Muscle of leg (tissue), 11 donors: ENCODE data around the gene RAC2. TPM values are rescaled to one million over a fixed set of nuclear protein-coding genes. Genes with fewer than 3 reads are reported as not detected.

ENCODE experiments used
- DNase-seq: peaks from one replicate; pipeline ENCODE4 v3.0.0; 2013
- H3K27ac ChIP-seq: one replicate; pipeline ENCODE4 v1.5.1; 2013; ENCODE audit warnings: mild to moderate bottlenecking, low read length, control low read depth
- H3K27me3 ChIP-seq: one replicate; pipeline ENCODE4 v1.6.1; 2013; ENCODE audit warnings: low read length; ENCODE audit not compliant: control insufficient read depth, insufficient read depth
- H3K36me3 ChIP-seq: one replicate; pipeline ENCODE4 v1.6.1; 2013; ENCODE audit warnings: low read length; ENCODE audit not compliant: control insufficient read depth, insufficient read depth
- H3K4me1 ChIP-seq: one replicate; pipeline ENCODE4 v1.6.1; 2013; ENCODE audit warnings: low read length; ENCODE audit not compliant: control insufficient read depth, insufficient read depth
- H3K4me3 ChIP-seq: one replicate; pipeline ENCODE4 v1.5.1; 2013; ENCODE audit warnings: low read length, control low read depth
- H3K9me3 ChIP-seq: replicated peaks from 2 replicates; pipeline ENCODE4 v1.6.1; 2013; ENCODE audit warnings: low read depth, low read length; ENCODE audit not compliant: control insufficient read depth
- WGBS: methylation state at CpG from one replicate; pipeline ENCODE4 v1.1.5; 2013; ENCODE audit warnings: missing lambda C conversion rate; ENCODE audit not compliant: insufficient coverage; 5-methylcytosine and 5-hydroxymethylcytosine counted together
- polyA plus RNA-seq, 8 donors: library from polyadenylated mRNA; unstranded; fragments of 120-200 nt; gene quantifications; one replicate each; pipeline versions ENCODE4 v1.2.1 to v1.2.3, GENCODE V29; 2013; ENCODE audit warnings: inconsistent platforms in 1 of 8, low replicate concordance in 1 of 8; ENCODE audit not compliant: insufficient read length in 8 of 8, insufficient read depth in 1 of 8
- total RNA-seq: library from RNA; stranded (reverse); fragments of 120-200 nt; gene quantifications from one replicate; pipeline ENCODE4 v1.2.4, GENCODE V29; 2013

RAC2 gene
- total and polyA plus RNA-seq, 9 donors = 2.4 to 11.2 (median 7.0) TPM

GRCh38 chr22:37220543-37220981 lies 23.5 kb downstream of the RAC2 start:
- H3K27ac ChIP-seq = no peak overlapping the region
- H3K9me3 ChIP-seq = no peaks in the 10 kb centered on the region
- peaks cover 2% of the 10 kb centered on the region for H3K27me3 ChIP-seq
- WGBS = no CpG with 5 or more reads among the region's 4 CpGs
- peaks cover 2% of the 10 kb centered on the region for H3K4me1 ChIP-seq
- H3K36me3 ChIP-seq = no peaks in the 10 kb centered on the region
- DNase-seq = no peak
- H3K4me3 ChIP-seq = no peak overlapping the region

- Histone ChIP-seq H3K4me1 (peaks cover 2% of the 10 kb centered on the region), H3K36me3 (no peaks in the 10 kb centered on the region), H3K27me3 (peaks cover 2% of the 10 kb centered on the region), H3K9me3 (no peaks in the 10 kb centered on the region), H3K27ac (no peak overlapping the region), H3K4me3 (no peak overlapping the region)
- WGBS = 82% methylated on average over 2 of the region's 6 CpGs
- no peak for DNase-seq
These were observed 24.5 kb downstream of the RAC2 start for GRCh38 chr22:37219533-37219932.

- no CpG with 5 or more reads among the region's 7 CpGs for WGBS
- H3K27me3 ChIP-seq = peaks cover 6% of the 10 kb centered on the region
These were observed 25.2 kb downstream of the RAC2 start for GRCh38 chr22:37218771-37219411.

GRCh38 chr22:37218399-37218770 lies 25.7 kb downstream of the RAC2 start:
- H3K9me3 ChIP-seq = no peaks in the 10 kb centered on the region
- no peak overlapping the region for H3K27ac ChIP-seq
- peaks cover 2% of the 10 kb centered on the region for H3K4me1 ChIP-seq
- no peak for DNase-seq
- H3K36me3 ChIP-seq = no peaks in the 10 kb centered on the region
- WGBS = 83% methylated on average over 2 of the region's 6 CpGs
- peaks cover 7% of the 10 kb centered on the region for H3K27me3 ChIP-seq
- no peak overlapping the region for H3K4me3 ChIP-seq

More at GRCh38 chr22:37218771-37219411, 25.2 kb downstream of the RAC2 start:
- Histone ChIP-seq H3K36me3 (no peaks in the 10 kb centered on the region), H3K27ac (no peak overlapping the region), H3K9me3 (no peaks in the 10 kb centered on the region), H3K4me1 (peaks cover 2% of the 10 kb centered on the region), H3K4me3 (no peak overlapping the region)
- DNase-seq = no peak

GRCh38 chr22:37215890-37216289 lies 28.2 kb downstream of the RAC2 start:
- Histone ChIP-seq H3K27ac (no peak overlapping the region), H3K4me1 (peaks cover 13% of the 10 kb centered on the region), H3K36me3 (no peaks in the 10 kb centered on the region), H3K27me3 (peaks cover 19% of the 10 kb centered on the region), H3K9me3 (no peaks in the 10 kb centered on the region), H3K4me3 (no peak overlapping the region)
- no peak for DNase-seq
- no CpG with 5 or more reads among the region's 9 CpGs for WGBS

GRCh38 chr22:37214731-37215030 lies 29.4 kb downstream of the RAC2 start:
- Histone ChIP-seq H3K36me3 (no peaks in the 10 kb centered on the region), H3K27me3 (peaks cover 21% of the 10 kb centered on the region)

GRCh38 chr22:37213941-37214730 lies 29.9 kb downstream of the RAC2 start:
- Histone ChIP-seq H3K4me1 (peaks cover 13% of the 10 kb centered on the region), H3K4me3 (no peak overlapping the region), H3K27me3 (peaks cover 23% of the 10 kb centered on the region), H3K36me3 (no peaks in the 10 kb centered on the region), H3K27ac (no peak overlapping the region), H3K9me3 (no peaks in the 10 kb centered on the region)
- WGBS = 85% methylated on average over 7 of the region's 13 CpGs
- no peak for DNase-seq

More at GRCh38 chr22:37214731-37215030, 29.4 kb downstream of the RAC2 start:
- Histone ChIP-seq H3K9me3 (no peaks in the 10 kb centered on the region), H3K27ac (no peak overlapping the region), H3K4me1 (peaks cover 13% of the 10 kb centered on the region), H3K4me3 (no peak overlapping the region)
- WGBS = 48% methylated on average over 13 of the region's 13 CpGs
- DNase-seq = no peak

GRCh38 chr22:37213218-37213855 lies 30.7 kb downstream of the RAC2 start:
- H3K27me3 ChIP-seq = peaks cover 23% of the 10 kb centered on the region
- H3K4me3 ChIP-seq = no peak overlapping the region
- no peaks in the 10 kb centered on the region for H3K9me3 ChIP-seq
- no peaks in the 10 kb centered on the region for H3K36me3 ChIP-seq
- 86% methylated on average over 12 of the region's 18 CpGs for WGBS
- DNase-seq = no peak
- peaks cover 13% of the 10 kb centered on the region for H3K4me1 ChIP-seq
- no peak overlapping the region for H3K27ac ChIP-seq

GRCh38 chr22:37212174-37212906 lies 31.7 kb downstream of the RAC2 start, which contains the start of gene SSTR3:
TSS of gene SSTR3 (minus strand) at chr22:37212477. CDS start at chr22:37207803, 4,674 bp downstream.
- Histone ChIP-seq H3K27ac (no peak within 1 kb of the TSS), H3K9me3 (no peaks in the 10 kb centered on the region), H3K4me3 (no peak within 1 kb of the TSS), H3K36me3 (no peaks in the 10 kb centered on the region), H3K27me3 (peaks cover 23% of the 10 kb centered on the region), H3K4me1 (peaks cover 13% of the 10 kb centered on the region)
- 13% methylated on average over 22 of the region's 23 CpGs for WGBS
- no peak for DNase-seq

- Histone ChIP-seq H3K9me3 (no peaks in the 10 kb centered on the region), H3K4me1 (peaks cover 13% of the 10 kb centered on the region), H3K27ac (no peak overlapping the region), H3K36me3 (no peaks in the 10 kb centered on the region), H3K27me3 (peaks cover 23% of the 10 kb centered on the region), H3K4me3 (no peak overlapping the region)
- WGBS = 75% methylated on average over 2 of the region's 6 CpGs
- no peak for DNase-seq
These were observed 32.2 kb downstream of the RAC2 start for GRCh38 chr22:37211866-37212173.
